RWPE2 (cell line): ENCODE data around the gene ZFYVE27.

Experiments
- ATAC-seq: fragments of 200-7000 bp; cut with Tn5 transposase; 3 replicates; pipeline ENCODE4 v1.9.1; 2021; ENCODE audit warnings: low read depth
- DNase-seq: peaks from one replicate; pipeline ENCODE4 v3.0.0-alpha.2; 2020; ENCODE audit warnings: low spot score
- H3K27ac ChIP-seq: fragments of 450-650 bp; 2 replicates; pipeline ENCODE4 v1.5.1; 2017; ENCODE audit warnings: mild to moderate bottlenecking; ENCODE audit not compliant: poor library complexity, severe bottlenecking
- H3K27me3 ChIP-seq: fragments of 250-450 bp; sonication (Bioruptor Pico); 2 replicates; pipeline ENCODE4 v1.5.1; 2021; ENCODE audit warnings: mild to moderate bottlenecking, moderate library complexity; ENCODE audit not compliant: insufficient read depth, poor library complexity, severe bottlenecking
- H3K36me3 ChIP-seq: fragments of 250-450 bp; sonication (Bioruptor Pico); 2 replicates; pipeline ENCODE4 v1.5.1; 2020; ENCODE audit warnings: low read depth, mild to moderate bottlenecking, moderate library complexity
- H3K4me1 ChIP-seq: fragments of 250-450 bp; sonication (Bioruptor Pico); 2 replicates; pipeline ENCODE4 v1.5.1; 2021; ENCODE audit warnings: mild to moderate bottlenecking, moderate library complexity; ENCODE audit not compliant: insufficient read depth, poor library complexity, severe bottlenecking
- H3K4me3 ChIP-seq: fragments of 250-450 bp; sonication (Bioruptor Pico); 2 replicates; pipeline ENCODE4 v1.5.1; 2021; ENCODE audit warnings: mild to moderate bottlenecking, moderate library complexity; ENCODE audit not compliant: severe bottlenecking
- H3K9me3 ChIP-seq: fragments of 250-450 bp; sonication (Bioruptor Pico); 2 replicates; pipeline ENCODE4 v1.5.1; 2021; ENCODE audit warnings: mild to moderate bottlenecking, moderate library complexity; ENCODE audit not compliant: severe bottlenecking
- TF ChIP-seq, protein P1 (sequence below): fragments of 450-650 bp; IDR thresholded peaks from one replicate; pipeline ENCODE4 v1.5.1; 2017; ENCODE audit warnings: mild to moderate bottlenecking, moderate library complexity; ENCODE audit not compliant: poor library complexity, severe bottlenecking

Gene ZFYVE27

DNA sequence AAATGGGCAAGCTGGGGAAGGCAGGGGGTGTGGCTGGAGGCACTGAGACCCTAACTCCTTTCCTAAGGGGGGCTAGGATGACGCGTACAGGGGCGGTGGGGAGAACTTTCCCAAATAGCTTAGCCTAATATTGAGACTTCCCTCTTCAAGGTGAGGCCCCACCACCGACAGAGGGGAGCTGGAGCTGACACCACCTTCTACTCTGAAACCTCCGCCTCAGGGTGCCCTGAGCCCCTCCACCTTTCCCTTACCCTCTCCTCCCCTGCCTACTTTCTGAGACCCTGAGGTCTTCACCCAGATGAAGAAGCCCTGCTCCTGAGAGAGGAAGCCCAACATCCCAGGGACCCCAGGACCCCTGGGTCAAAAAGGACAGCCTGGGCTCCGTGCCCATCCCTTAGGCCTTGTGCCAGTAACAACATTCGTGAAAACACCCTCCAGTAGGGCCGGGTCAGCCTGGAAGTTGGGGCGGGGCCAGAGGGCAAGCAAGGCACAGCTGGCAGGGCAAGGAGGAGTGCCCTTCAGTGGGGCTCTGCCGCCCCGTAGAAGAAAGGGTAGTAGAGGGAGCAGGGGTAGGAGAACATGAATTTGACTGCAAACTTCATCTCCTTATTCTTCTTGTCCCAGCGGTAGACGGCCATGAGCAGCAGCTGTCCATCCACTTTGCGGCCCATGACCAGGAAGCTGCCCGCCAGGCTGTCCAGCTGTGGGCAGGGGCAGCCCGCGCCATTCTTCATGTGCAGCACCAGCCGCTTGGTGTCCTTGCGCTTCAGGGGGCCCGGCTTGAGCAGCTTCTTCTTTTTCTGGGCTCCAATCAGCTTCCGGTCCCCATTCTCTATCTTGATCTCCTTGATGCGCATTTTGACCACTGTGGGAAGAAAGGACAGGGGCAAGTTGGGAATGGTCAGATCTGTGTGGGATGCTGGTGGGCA, 30.3 kb downstream of the ZFYVE27 start:
- no peak overlapping the region for H3K27ac ChIP-seq
- H3K4me3 ChIP-seq = no peak overlapping the region
- DNase-seq = no peak
- H3K4me1 ChIP-seq = no peaks in the 10 kb centered on the region
- no peaks in the 10 kb centered on the region for H3K36me3 ChIP-seq
- no peak for ATAC-seq
- TF ChIP-seq, protein P1, sequence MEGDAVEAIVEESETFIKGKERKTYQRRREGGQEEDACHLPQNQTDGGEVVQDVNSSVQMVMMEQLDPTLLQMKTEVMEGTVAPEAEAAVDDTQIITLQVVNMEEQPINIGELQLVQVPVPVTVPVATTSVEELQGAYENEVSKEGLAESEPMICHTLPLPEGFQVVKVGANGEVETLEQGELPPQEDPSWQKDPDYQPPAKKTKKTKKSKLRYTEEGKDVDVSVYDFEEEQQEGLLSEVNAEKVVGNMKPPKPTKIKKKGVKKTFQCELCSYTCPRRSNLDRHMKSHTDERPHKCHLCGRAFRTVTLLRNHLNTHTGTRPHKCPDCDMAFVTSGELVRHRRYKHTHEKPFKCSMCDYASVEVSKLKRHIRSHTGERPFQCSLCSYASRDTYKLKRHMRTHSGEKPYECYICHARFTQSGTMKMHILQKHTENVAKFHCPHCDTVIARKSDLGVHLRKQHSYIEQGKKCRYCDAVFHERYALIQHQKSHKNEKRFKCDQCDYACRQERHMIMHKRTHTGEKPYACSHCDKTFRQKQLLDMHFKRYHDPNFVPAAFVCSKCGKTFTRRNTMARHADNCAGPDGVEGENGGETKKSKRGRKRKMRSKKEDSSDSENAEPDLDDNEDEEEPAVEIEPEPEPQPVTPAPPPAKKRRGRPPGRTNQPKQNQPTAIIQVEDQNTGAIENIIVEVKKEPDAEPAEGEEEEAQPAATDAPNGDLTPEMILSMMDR = no peak
- H3K9me3 ChIP-seq = no peaks in the 10 kb centered on the region
- peaks cover 28% of the 10 kb centered on the region for H3K27me3 ChIP-seq

DNA sequence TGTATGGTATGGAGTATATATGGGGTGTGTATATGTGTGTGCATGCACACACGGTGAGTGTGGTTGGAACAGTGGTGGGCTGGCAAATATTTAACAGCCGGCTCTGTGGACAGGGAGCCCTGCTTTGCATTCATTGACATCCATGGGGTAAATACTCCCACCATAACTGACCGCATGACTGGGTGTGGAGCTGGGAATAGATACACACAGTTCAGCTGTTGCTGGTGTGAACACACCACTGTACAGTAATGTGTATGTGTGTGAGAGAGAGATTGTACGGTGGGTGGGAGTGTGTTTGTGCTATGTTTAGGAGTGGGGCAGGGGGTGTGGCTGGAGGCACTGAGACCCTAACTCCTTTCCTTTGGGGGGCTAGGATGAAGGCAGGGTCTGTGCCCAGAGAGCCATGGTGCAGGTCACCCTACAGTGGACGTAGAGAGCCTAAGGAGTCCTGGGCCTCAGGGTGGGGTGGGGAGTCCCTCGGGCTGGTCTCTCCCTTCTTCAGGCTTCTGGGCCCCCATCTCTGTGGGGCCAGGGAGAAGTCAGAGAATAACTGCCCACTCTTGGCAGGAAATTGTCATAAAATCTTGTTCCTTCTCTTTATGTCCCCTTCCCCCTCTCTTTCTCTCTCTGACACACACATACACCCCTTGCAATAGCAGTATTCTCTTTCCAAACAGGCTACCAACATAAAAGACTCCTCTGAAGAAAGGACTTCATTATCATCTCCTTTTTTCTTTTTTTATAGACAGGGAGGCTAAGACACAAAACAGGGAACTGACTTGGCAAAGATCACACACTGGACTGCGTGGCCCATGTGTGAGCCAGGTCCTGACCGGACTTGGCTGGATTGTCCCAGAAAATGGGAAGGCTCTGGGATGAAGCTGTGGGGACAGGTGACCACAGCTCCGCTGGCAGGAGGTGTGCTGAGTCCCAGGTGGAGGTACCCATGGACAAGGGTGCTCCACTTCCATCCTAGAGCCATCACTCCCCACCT, 31.7 kb downstream of the ZFYVE27 start:
- DNase-seq (no peak), ATAC-seq (no peak)
- no peak overlapping the region for H3K27ac ChIP-seq
- H3K36me3 ChIP-seq = no peaks in the 10 kb centered on the region
- no peaks in the 10 kb centered on the region for H3K9me3 ChIP-seq
- H3K27me3 ChIP-seq = peaks cover 41% of the 10 kb centered on the region
- no peak overlapping the region for H3K4me3 ChIP-seq
- TF ChIP-seq, protein P1 = no peak
- no peaks in the 10 kb centered on the region for H3K4me1 ChIP-seq

DNA sequence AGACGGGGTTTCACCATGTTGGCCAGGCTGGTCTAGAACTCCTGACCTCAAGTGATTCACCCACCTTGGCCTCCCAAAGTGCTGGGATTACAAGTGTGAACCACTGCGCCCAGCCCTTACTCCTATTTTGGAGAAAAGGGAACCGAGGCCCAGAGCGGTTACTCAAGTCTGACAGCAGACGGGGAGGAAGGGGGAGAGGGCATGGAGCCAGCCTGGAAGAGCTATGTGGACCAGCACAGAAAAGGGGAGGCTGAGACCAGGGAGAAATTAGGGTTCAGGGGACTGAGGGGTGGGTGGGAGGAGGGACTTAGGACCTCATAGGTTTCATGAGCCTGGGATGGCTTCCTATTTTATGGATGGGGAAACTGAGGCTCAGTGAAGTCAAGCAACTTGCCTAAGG, 33.3 kb downstream of the ZFYVE27 start:
- DNase-seq = no peak
- ATAC-seq = no peak
- H3K9me3 ChIP-seq = no peaks in the 10 kb centered on the region
- no peak overlapping the region for H3K27ac ChIP-seq
- H3K4me1 ChIP-seq = no peaks in the 10 kb centered on the region
- no peaks in the 10 kb centered on the region for H3K36me3 ChIP-seq
- TF ChIP-seq, protein P1 = no peak
- no peak overlapping the region for H3K4me3 ChIP-seq
- peaks cover 45% of the 10 kb centered on the region for H3K27me3 ChIP-seq

DNA sequence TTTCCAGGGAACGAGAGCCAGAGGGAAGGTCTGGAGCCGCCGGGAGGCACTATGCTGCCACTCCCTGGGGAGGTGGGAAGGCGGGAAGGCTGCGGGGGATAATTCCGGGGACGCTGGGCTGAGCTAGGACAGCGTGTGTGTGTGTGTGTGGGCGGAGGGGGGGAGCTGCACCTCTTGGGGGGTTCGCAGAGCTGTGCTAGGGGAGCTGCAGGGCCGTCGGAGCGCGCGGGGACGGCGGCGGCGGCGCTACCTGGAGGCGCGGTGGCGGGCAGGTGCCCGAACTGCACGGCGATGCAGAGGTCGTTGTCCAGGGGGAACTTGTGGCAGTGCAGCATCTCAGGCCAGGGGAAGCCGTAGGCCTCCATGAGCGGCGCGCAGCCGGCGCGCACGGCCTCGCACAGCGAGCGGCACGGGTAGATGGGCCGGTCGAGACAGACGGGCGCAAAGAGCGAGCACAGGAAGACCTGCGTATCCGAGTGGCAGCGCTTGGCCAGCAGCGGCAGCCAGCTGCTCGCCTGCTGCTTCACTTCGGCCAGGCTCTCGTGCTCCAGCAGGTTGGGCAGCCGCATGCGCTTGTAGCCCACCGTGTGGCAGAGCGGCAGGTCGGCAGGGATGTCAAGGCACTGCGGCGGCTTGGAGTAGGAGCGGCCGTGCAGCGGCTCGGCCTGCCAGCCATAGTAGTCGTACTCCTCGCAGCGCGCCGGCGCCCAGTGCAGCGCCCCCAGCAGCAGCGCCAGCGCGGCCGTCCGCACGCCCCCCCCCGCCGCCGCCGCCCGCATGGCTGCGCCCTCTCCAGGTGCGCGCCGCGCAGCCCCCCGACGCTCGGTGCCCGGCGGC, 34.3 kb downstream of the ZFYVE27 start:
- Histone ChIP-seq H3K4me1 (no peaks in the 10 kb centered on the region), H3K4me3 (peak overlapping the region; percentile 13), H3K36me3 (no peaks in the 10 kb centered on the region), H3K9me3 (no peaks in the 10 kb centered on the region), H3K27ac (no peak overlapping the region), H3K27me3 (peaks cover 45% of the 10 kb centered on the region)
- TF ChIP-seq, protein P1 = no peak
- no peak for DNase-seq
- ATAC-seq = peak; percentile 61
